ENCODE data around the gene PANX1. TPM values are rescaled to one million over a fixed set of nuclear protein-coding genes. Genes with fewer than 3 reads are reported as not detected.

The PANX1 gene
- total RNA-seq, 1 donor from 2014 or later: 42.9 TPM

- Mint-ChIP-seq H3K27me3 (ENCODE audit: low read depth) (no peaks in the 10 kb centered on the region), H3K27ac (no peak overlapping the region), H3K4me1 (peaks cover 2% of the 10 kb centered on the region), H3K36me3 (peaks cover 39% of the 10 kb centered on the region), H3K9me3 (no peaks in the 10 kb centered on the region), H3K4me3 (no peak overlapping the region)
- TF ChIP-seq CTCF (IDR thresholded peaks at IDR 0.05; ENCODE audit: unreplicated experiment): no peak
- no peak for DNase-seq (ENCODE audit: low spot score in 2 of 2, unreplicated experiment in 2 of 2)
Measured at GRCh38 chr11:94178331-94178730, 49.7 kb downstream of the PANX1 start.

- no peaks in the 10 kb centered on the region for H3K9me3 Mint-ChIP-seq
- H3K4me1 Mint-ChIP-seq: peaks cover 13% of the 10 kb centered on the region
- peaks cover 35% of the 10 kb centered on the region for H3K36me3 Mint-ChIP-seq
- H3K27ac Mint-ChIP-seq: no peak overlapping the region
- no peak overlapping the region for H3K4me3 Mint-ChIP-seq
- TF ChIP-seq CTCF (IDR thresholded peaks at IDR 0.05; ENCODE audit: unreplicated experiment): no peak
- no peak for DNase-seq (ENCODE audit: low spot score in 2 of 2, unreplicated experiment in 2 of 2)
- H3K27me3 Mint-ChIP-seq (ENCODE audit: low read depth): no peaks in the 10 kb centered on the region
Measured at GRCh38 chr11:94179696-94180095, 51.1 kb downstream of the PANX1 start.

GRCh38 chr11:94181526-94181925 is 52.9 kb downstream of the PANX1 start:
- Mint-ChIP-seq H3K9me3 (no peaks in the 10 kb centered on the region), H3K27ac (no peak overlapping the region), H3K4me3 (no peak overlapping the region), H3K4me1 (peaks cover 24% of the 10 kb centered on the region), H3K36me3 (peaks cover 41% of the 10 kb centered on the region), H3K27me3 (ENCODE audit: low read depth) (no peaks in the 10 kb centered on the region)
- DNase-seq (ENCODE audit: low spot score in 2 of 2, unreplicated experiment in 2 of 2): no peak
- no peak for TF ChIP-seq CTCF (IDR thresholded peaks at IDR 0.05; ENCODE audit: unreplicated experiment)

GRCh38 chr11:94181943-94182342 is 53.3 kb downstream of the PANX1 start:
- DNase-seq (ENCODE audit: low spot score in 2 of 2, unreplicated experiment in 2 of 2): no peak
- H3K36me3 Mint-ChIP-seq: peaks cover 43% of the 10 kb centered on the region

GRCh38 chr11:94183251-94183885 is 54.7 kb downstream of the PANX1 start:
- no peak for TF ChIP-seq CTCF (IDR thresholded peaks at IDR 0.05; ENCODE audit: unreplicated experiment)
- Mint-ChIP-seq H3K27me3 (ENCODE audit: low read depth) (no peaks in the 10 kb centered on the region), H3K9me3 (no peaks in the 10 kb centered on the region), H3K36me3 (peaks cover 39% of the 10 kb centered on the region), H3K4me1 (peaks cover 24% of the 10 kb centered on the region), H3K27ac (peak overlapping the region; percentile 90), H3K4me3 (no peak overlapping the region)
- DNase-seq (ENCODE audit: low spot score in 2 of 2, unreplicated experiment in 2 of 2): no peak

More at GRCh38 chr11:94181943-94182342, 53.3 kb downstream of the PANX1 start:
- Mint-ChIP-seq H3K4me3 (no peak overlapping the region), H3K9me3 (no peaks in the 10 kb centered on the region), H3K27me3 (ENCODE audit: low read depth) (no peaks in the 10 kb centered on the region), H3K27ac (no peak overlapping the region), H3K4me1 (peaks cover 24% of the 10 kb centered on the region)
- TF ChIP-seq CTCF (IDR thresholded peaks at IDR 0.05; ENCODE audit: unreplicated experiment): no peak
